GM18517 (cell line): ENCODE data around the gene ENDOD1.
A peak's percentile ranks its signal among the peaks of the same experiment; 100 is the strongest.

ENCODE experiments used
- ATAC-seq: cut with Tn5 transposase; IDR thresholded peaks from one replicate; pipeline ENCODE4 v1.9.1; 2021; ENCODE audit warnings: mild to moderate bottlenecking, moderate library complexity; ENCODE audit not compliant: unreplicated experiment

Gene ENDOD1

GRCh38 chr11:95076416-95076815 lies 13.2 kb upstream of the ENDOD1 start:
- peak; percentile 60 for ATAC-seq

DNA sequence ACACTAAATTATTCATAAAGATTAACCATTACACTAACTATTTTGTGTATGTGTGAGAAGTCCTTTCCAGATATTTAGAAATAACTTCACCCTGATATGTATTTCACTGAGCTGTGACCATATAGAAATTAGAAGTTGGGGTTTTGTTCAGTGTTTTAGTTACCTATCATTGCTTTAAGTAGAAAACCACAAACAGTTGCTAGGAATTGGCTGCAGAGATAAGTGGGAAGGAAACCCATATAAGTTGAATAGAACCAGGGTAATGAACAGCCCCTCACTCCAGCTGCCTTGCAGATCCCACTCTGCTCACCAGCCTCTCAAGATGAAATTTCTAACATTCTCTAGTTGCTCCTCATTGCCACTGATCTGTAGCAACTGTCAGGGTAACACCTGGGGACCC lies 12.7 kb upstream of the ENDOD1 start:
- ATAC-seq = no peak

DNA sequence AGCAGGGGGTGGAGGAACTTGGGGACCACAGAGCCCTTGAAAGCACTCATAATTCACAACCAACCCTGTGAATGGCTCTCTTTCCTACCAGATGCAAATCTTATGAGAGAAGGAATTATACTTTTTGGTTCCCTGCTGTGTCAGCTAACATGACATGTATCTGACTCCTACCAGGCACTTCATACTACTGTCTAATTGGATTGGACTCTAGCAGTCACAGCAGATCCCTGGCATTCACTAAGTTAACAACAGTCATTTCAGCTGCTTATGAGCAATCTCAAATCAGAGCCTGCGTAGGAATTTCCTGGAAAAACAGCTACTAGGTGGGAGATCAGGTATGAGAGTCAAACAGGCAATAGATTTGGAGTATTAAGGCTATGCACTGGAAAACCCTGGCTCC lies 11.1 kb upstream of the ENDOD1 start:
- ATAC-seq = no peak

DNA sequence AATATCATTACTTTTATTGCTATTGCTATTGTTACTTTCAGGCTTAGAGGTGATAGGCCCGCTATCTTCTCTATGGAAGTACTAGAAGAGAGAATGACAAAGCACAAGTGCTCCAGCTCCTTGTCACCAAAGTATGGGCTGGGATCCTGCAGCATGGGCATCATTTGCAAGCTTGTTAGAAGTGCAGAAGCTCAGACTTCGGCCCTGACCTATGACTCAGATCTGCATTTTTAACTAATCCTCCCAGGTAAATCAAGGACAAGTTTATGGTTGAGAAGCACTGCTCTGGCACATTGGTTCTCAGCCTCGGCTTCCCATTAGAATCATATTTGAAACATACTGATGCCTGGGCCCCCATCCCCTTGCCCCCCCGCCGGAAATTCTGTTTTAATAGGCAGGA lies 8.6 kb upstream of the ENDOD1 start:
- no peak for ATAC-seq

- ATAC-seq = no peak
Measured at GRCh38 chr11:95081412-95081811, 8.2 kb upstream of the ENDOD1 start.

GRCh38 chr11:95082576-95083001 lies 7.1 kb upstream of the ENDOD1 start:
- ATAC-seq = no peak

DNA sequence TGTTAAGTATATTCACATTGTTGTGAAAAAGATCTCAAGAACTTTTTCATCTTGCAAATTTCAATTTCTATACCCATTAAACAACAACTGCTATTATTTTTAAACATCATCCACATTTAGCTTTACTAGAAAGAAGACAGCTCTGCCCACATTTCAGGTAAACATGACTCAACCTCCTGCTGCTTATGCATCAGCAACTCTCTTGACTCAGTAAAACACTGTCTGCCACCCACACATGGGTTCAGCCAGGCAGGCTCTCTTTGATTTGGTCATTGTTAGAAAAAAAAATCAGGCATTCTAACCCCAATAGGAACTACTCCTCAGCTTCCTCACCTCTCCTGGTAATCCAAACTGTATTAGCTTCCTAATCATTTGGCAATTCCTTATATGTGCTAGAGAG lies 5.1 kb upstream of the ENDOD1 start:
- ATAC-seq = peak; percentile 48

DNA sequence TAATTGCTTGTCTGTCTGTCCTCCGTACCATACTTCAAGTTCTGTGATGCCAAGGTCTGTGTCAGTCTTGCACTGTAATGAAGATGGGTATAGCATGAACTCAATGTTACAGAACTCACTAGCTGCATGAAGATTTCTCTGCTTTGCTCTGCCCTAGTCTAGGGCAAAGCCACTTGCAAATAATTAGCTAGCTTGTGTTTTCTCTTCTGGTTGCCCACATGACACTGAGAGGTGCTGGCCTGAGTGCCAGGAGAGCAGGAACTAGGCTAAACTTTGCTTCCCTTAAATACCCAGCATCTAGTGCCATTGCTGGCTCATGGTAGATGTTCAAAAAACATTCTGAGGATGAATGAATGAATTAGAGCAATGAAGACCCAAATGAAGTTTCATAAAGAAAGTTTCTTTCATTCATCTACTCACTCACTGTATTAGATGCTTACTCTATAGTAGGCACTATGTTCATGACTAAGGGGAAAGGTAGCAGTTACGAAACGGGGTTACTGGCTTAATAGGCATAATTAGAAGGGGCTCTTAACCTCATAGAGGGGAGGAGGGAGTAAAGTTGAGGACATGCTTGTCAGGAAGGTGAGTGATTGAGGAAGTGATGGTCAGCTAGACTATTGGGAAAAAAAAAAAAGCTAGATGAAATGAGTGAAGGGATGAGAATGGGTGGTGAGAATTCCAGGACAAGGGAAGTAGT lies 4.4 kb upstream of the ENDOD1 start:
- ATAC-seq = no peak

GRCh38 chr11:95086151-95086550 lies 3.5 kb upstream of the ENDOD1 start:
- ATAC-seq = no peak

GRCh38 chr11:95086836-95087570 lies 2.6 kb upstream of the ENDOD1 start:
- no peak for ATAC-seq

- peak; percentile 48 for ATAC-seq
Measured at GRCh38 chr11:95088946-95089619, 563 bp upstream of the ENDOD1 start.

DNA sequence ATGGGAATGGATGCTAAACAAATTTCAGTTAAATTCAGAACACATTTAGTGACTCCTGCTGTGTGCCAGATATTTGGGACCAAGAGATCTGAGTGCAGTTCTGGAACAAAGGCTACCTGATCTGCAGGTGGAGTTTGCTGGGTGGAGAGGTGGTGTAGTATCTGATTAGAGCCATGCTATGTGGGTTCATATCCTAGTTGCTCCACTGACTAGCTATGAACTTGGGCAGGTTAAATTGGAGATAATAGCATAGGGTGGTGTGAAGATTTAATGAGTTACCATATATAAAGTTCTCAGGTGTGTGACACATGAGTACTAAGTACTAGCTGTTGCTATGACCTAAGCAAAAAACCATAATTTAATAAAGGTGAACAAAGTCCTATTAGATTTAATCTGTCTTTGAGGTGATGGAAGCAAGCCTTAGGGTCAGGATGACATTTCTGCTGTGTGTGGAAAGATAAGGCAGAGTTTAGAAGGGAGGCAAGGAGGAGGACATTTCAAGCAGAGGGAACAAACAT lies 2.1 kb downstream of the ENDOD1 start:
- ATAC-seq = no peak

- no peak for ATAC-seq
Measured at GRCh38 chr11:95092549-95093324, 3.1 kb downstream of the ENDOD1 start.

DNA sequence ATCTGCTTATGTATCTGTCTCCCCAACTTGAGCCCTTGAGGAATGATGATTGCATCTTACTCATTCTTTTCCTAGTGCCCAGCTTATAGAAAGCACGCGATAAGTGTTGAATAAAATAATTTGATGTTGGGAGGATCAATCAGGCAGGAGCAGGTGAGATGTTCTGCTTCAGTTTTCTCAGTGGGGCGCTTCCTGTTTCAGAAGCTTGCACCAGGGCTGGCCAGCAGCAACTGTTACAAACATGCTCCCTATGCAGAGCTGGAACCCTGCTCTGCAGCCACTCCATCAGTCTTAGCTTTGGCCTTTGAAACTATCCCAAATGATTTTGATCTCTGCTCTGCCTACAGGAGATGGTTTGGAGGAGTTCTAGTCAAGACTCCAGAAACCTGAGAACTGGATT lies 3.9 kb downstream of the ENDOD1 start:
- ATAC-seq = no peak

GRCh38 chr11:95095858-95096587 lies 6.4 kb downstream of the ENDOD1 start:
- ATAC-seq = peak; percentile 93

GRCh38 chr11:95097209-95097608 lies 7.6 kb downstream of the ENDOD1 start:
- ATAC-seq = no peak

- ATAC-seq = no peak
Measured at GRCh38 chr11:95098826-95099225, 9.2 kb downstream of the ENDOD1 start.

- ATAC-seq = no peak
Measured at GRCh38 chr11:95100191-95100648, 10.6 kb downstream of the ENDOD1 start.

GRCh38 chr11:95100856-95101507 lies 11.3 kb downstream of the ENDOD1 start:
- no peak for ATAC-seq

DNA sequence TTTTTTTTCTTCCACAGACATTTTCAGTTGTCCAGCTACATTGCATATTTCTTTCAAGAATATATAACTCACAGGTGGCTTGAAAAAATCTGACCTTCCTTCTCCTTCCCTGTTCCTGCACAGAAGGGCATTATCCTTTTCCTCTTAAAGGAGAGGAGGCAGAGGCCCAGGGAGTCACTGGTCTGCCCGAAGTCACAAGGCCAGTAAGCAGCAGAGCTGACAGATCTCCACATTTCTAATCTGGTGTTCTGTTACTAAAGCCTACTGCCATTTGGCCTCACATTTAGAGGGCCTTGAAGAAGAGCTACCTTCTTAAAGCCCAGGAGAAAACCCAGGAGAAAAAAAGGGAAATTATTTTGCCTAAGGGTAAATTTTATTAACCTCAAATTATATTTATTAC lies 12.3 kb downstream of the ENDOD1 start:
- ATAC-seq = no peak
